ENCODE measurements around the gene RTL1. TPM values are rescaled to one million over a fixed set of nuclear protein-coding genes. Genes with fewer than 3 reads are reported as not detected.

Gene RTL1
- total RNA-seq, 1 experiment from 2014 or later = 0.24 TPM

DNA sequence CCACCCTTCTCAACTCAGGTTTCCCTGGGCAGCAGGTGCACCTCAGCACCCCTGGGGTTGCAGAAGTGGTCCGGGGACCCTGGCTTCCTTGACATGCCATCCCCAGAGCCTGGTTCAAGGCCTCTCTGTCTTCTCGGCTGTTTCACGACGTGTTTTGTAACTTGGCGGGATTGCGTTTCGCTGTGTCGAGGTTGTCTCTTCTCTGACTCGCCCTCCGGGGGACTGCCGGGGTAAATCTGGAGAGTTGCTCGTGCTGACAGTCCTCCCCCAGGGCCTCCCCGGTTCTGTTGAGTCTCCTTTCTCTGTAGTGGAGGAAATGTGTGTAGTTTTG is 52.0 kb downstream of the RTL1 start:
- H3K9me3 Mint-ChIP-seq (ENCODE audit: low read depth, unreplicated experiment) = no peaks in the 10 kb centered on the region
- BruUV-seq (replicated peaks) = no TSS peak
- no peaks in the 10 kb centered on the region for H3K36me3 Mint-ChIP-seq (ENCODE audit: insufficient read depth, unreplicated experiment)
- intact Hi-C loops (cut with micrococcal nuclease; ENCODE audit: unreplicated experiment) = loop anchor here (1.0 to 10.0 kb wide), 3 partner anchors 203 to 777 kb away; no protein-coding TSS in a partner anchor
- no peak overlapping the region for H3K4me3 Mint-ChIP-seq (ENCODE audit: low read depth, unreplicated experiment)
- H3K4me1 Mint-ChIP-seq (ENCODE audit: low read depth, unreplicated experiment) = peaks cover 7% of the 10 kb centered on the region
- no peak for DNase-seq
- TF ChIP-seq, protein P1, sequence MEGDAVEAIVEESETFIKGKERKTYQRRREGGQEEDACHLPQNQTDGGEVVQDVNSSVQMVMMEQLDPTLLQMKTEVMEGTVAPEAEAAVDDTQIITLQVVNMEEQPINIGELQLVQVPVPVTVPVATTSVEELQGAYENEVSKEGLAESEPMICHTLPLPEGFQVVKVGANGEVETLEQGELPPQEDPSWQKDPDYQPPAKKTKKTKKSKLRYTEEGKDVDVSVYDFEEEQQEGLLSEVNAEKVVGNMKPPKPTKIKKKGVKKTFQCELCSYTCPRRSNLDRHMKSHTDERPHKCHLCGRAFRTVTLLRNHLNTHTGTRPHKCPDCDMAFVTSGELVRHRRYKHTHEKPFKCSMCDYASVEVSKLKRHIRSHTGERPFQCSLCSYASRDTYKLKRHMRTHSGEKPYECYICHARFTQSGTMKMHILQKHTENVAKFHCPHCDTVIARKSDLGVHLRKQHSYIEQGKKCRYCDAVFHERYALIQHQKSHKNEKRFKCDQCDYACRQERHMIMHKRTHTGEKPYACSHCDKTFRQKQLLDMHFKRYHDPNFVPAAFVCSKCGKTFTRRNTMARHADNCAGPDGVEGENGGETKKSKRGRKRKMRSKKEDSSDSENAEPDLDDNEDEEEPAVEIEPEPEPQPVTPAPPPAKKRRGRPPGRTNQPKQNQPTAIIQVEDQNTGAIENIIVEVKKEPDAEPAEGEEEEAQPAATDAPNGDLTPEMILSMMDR (IDR thresholded peaks at IDR 0.05; ENCODE audit: unreplicated experiment) = no peak
- H3K27me3 Mint-ChIP-seq (ENCODE audit: unreplicated experiment) = no peaks in the 10 kb centered on the region
- CTCF ChIA-PET = interaction anchor here (1.3 to 2.2 kb wide), 2 partner anchors 143 to 384 kb away, joined by 3 to 13 read pairs; no protein-coding TSS in a partner anchor
- no peak overlapping the region for H3K27ac Mint-ChIP-seq (ENCODE audit: unreplicated experiment)

DNA sequence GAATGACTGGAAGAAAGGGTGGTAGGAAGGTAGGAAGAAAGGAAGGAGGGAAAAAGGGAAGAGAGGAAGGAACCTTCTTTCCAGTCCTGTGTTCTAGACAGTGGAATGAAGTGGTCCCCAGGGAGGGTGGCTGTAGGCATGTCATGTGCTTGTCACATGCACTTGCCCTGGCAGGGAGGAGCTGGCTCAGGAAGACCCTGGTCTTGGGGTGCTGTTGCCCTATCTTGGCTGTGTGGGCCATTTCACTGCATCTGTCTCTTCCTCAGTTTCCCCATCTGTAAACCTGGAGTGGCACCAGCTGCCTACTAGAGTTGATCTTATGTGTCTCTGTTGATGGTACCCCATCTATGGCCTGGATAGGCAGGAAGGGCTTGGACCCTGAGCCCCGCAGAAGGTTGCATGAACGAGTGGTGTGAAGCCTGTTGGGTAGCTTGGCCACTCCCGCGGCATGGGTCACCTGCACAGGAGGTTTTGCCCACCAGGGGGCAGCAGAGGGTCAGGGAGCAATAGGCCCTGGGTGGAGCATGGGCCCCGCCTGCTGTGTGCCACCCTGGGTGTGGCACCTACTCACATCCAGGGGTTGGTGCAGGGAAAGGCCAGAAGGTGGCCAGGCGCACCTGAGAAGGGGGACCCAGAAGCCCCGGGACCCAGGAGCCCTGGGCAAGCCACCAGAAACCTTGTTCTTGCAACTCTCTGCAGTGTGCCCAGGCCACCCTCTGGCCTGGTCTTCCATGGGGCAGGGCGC is 52.5 kb downstream of the RTL1 start:
- BruUV-seq (replicated peaks) = no TSS peak

DNA sequence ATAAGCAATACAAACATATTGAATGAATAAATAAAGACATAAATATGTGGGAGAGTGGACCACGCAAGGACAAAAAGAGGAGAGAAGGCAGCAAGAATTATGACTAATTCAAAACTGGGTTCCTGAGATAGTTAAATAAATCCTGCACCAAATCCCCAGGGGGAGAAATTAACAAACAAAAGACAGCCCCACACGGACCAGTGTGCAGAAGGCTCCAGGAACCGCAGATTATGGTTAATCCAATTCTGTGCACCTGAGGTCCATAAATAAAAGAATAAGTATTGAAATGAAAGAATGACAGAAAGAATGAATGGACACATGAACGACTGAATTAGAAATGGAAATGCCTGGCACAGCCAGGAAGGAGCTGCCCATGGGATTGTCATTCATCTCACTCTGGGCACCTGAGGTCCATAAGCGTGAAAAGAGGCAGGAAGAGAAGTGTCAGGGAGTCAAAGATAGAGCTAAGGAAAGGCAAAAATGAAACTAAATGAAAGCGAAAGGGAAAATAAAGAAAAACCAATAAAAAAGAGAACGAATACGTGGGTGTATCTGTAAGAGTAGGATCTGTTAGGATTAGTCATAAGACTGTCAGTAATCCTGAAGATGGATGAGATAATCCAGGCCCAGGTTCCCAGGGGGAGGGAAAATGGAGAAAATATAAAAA is 54.3 kb downstream of the RTL1 start:
- Mint-ChIP-seq H3K36me3 (ENCODE audit: insufficient read depth, unreplicated experiment) (no peaks in the 10 kb centered on the region), H3K4me3 (ENCODE audit: low read depth, unreplicated experiment) (no peak overlapping the region), H3K9me3 (ENCODE audit: low read depth, unreplicated experiment) (no peaks in the 10 kb centered on the region), H3K27me3 (ENCODE audit: unreplicated experiment) (no peaks in the 10 kb centered on the region), H3K4me1 (ENCODE audit: low read depth, unreplicated experiment) (peaks cover 7% of the 10 kb centered on the region), H3K27ac (ENCODE audit: unreplicated experiment) (no peak overlapping the region)
- BruUV-seq (replicated peaks) = no TSS peak
- TF ChIP-seq, protein P1 (IDR thresholded peaks at IDR 0.05; ENCODE audit: unreplicated experiment) = no peak
- CTCF ChIA-PET = no interaction called here
- intact Hi-C loops (cut with micrococcal nuclease; ENCODE audit: unreplicated experiment) = loop anchor here (10.0 kb wide), 1 partner anchor 184 kb away; no protein-coding TSS in a partner anchor
- no peak for DNase-seq

More for the DNA sequence above, 52.5 kb downstream of the RTL1 start:
- Mint-ChIP-seq H3K36me3 (ENCODE audit: insufficient read depth, unreplicated experiment) (no peaks in the 10 kb centered on the region), H3K4me3 (ENCODE audit: low read depth, unreplicated experiment) (no peak overlapping the region), H3K27me3 (ENCODE audit: unreplicated experiment) (no peaks in the 10 kb centered on the region), H3K4me1 (ENCODE audit: low read depth, unreplicated experiment) (peaks cover 7% of the 10 kb centered on the region), H3K27ac (ENCODE audit: unreplicated experiment) (no peak overlapping the region), H3K9me3 (ENCODE audit: low read depth, unreplicated experiment) (no peaks in the 10 kb centered on the region)
- CTCF ChIA-PET = interaction anchor here (1.1 to 2.2 kb wide), 3 partner anchors 143 to 710 kb away, joined by 3 to 13 read pairs (median 4); partner anchors contain the start of gene DIO3
- intact Hi-C loops (cut with micrococcal nuclease; ENCODE audit: unreplicated experiment) = loop anchor here (1.0 to 10.0 kb wide), 3 partner anchors 204 to 778 kb away; no protein-coding TSS in a partner anchor
- TF ChIP-seq, protein P1 (IDR thresholded peaks at IDR 0.05; ENCODE audit: unreplicated experiment) = peak; percentile 92
- peak; percentile 95 for DNase-seq

DNA sequence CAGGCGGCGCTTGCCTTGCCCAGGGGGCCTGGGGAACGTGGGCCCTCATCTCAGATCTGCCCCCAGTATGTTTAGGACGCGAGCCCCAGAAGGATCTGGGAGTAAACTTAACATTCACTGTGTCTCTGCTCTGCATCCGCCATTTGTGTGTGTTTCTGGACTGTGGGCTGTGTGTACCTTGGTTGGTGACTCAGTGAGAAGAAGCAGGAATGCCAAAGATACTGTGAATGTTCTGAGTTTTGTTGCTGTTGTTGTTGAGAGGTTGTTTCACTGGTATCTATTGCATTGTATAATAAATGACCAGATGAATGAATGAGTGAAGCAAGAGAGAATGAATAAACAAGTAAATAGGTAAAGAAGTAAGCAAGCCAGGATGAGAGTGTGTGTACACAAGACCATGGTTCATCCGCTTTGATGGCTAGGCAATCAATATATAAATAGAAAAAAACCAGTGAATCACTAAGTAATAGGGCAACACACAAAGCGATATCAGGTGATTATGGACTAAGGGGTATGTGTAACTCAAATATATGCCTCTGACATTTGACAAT is 57.1 kb downstream of the RTL1 start:
- H3K9me3 Mint-ChIP-seq (ENCODE audit: low read depth, unreplicated experiment) = no peaks in the 10 kb centered on the region
- no peak for DNase-seq

More for the DNA sequence above, 57.1 kb downstream of the RTL1 start:
- Mint-ChIP-seq H3K27me3 (ENCODE audit: unreplicated experiment) (no peaks in the 10 kb centered on the region), H3K36me3 (ENCODE audit: insufficient read depth, unreplicated experiment) (no peaks in the 10 kb centered on the region), H3K27ac (ENCODE audit: unreplicated experiment) (no peak overlapping the region), H3K4me3 (ENCODE audit: low read depth, unreplicated experiment) (no peak overlapping the region), H3K4me1 (ENCODE audit: low read depth, unreplicated experiment) (peaks cover 7% of the 10 kb centered on the region)
- no TSS peak for BruUV-seq (replicated peaks)
- intact Hi-C loops (cut with micrococcal nuclease; ENCODE audit: unreplicated experiment) = loop anchor here (10.0 kb wide), 1 partner anchor 182 kb away; no protein-coding TSS in a partner anchor
- TF ChIP-seq, protein P1 (IDR thresholded peaks at IDR 0.05; ENCODE audit: unreplicated experiment) = no peak
- CTCF ChIA-PET = no interaction called here
